B cell (primary cell): ENCODE results near the gene TRAFD1.

Experiments used
- EZH2 ChIP-seq: IDR thresholded peaks from 2 replicates; pipeline ENCODE4 v1.6.1; 2012; ENCODE audit warnings: borderline replicate concordance, low read depth, mild to moderate bottlenecking, moderate library complexity, low read length; ENCODE audit not compliant: insufficient read depth, poor library complexity, severe bottlenecking
- TF ChIP-seq, protein P1 (sequence below): fragments of 200-600 bp; IDR thresholded peaks from one replicate; pipeline ENCODE4 v1.8.0; 2022; ENCODE audit warnings: antibody characterized with exemption, mild to moderate bottlenecking

- TF ChIP-seq, protein P1, sequence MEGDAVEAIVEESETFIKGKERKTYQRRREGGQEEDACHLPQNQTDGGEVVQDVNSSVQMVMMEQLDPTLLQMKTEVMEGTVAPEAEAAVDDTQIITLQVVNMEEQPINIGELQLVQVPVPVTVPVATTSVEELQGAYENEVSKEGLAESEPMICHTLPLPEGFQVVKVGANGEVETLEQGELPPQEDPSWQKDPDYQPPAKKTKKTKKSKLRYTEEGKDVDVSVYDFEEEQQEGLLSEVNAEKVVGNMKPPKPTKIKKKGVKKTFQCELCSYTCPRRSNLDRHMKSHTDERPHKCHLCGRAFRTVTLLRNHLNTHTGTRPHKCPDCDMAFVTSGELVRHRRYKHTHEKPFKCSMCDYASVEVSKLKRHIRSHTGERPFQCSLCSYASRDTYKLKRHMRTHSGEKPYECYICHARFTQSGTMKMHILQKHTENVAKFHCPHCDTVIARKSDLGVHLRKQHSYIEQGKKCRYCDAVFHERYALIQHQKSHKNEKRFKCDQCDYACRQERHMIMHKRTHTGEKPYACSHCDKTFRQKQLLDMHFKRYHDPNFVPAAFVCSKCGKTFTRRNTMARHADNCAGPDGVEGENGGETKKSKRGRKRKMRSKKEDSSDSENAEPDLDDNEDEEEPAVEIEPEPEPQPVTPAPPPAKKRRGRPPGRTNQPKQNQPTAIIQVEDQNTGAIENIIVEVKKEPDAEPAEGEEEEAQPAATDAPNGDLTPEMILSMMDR: no peak
- no peak for TF ChIP-seq EZH2
Measured at GRCh38 chr12:112148031-112148513, 22.7 kb downstream of the TRAFD1 start.
